Spleen (tissue), 7 donors: ENCODE measurements around the gene TAS2R10.

Experiments used
- POLR2AphosphoS5 ChIP-seq, 3 donors: sonication (generic); formaldehyde crosslinking; IDR thresholded peaks; one replicate each; pipeline ENCODE4 v1.5.1; 2017; ENCODE audit warnings: antibody characterized with exemption in 3 of 3
- TF ChIP-seq, protein P1 (sequence below), 11 experiments: fragments of 200-600 bp in 7 of 11; fragments of 450-650 bp in 4 of 11; sonication (generic) in 4 of 11; IDR thresholded peaks in 8 of 11; conservative IDR thresholded peaks in 3 of 11; 1 replicate in 7 of 11; 2 replicates in 4 of 11; pipeline versions ENCODE4 v1.4.0 to v1.8.0; 2016 to 2021; ENCODE audit warnings: antibody characterized with exemption in 11 of 11, inconsistent platforms in 4 of 11, mild to moderate bottlenecking in 1 of 11
- donor health status: DM: no; HTN: no; CAD: no; lungs with moderate emphysema.
- donor health status: DM: no; HTN: no; CAD: no.
- donor health status: DM: no; HTN: no; CAD: no.

DNA sequence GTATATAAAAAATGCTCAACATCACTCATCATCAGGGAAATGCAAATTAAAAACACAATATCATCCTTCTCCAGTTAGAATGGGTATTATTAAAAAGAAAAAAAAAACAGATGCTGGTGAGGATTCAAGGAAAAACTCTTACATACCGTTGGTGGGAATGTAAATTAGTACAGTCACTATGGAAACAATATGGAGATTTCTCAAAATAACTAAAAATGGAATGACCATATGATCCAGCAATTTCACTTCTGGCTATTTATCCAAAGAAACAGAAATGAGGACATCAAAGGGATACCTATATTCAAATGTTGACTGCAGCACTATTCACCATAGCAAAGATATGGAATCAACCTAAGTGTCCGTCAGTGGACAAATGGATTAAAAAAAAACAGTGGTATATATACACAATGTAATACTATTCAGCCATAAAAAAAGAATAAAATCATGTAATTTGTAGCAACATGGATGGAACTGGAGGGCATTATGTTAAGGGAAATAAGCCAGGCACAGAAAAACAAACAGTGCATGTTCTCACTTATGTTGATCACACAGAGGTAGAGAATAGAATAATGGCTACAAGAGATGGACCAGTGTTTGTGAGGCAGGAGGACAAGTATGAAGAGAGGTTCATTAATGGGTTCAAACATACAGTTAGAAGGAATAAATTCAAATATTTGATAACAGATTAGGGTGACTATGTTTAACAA, 37.5 kb upstream of the TAS2R10 start:
- TF ChIP-seq, protein P1, sequence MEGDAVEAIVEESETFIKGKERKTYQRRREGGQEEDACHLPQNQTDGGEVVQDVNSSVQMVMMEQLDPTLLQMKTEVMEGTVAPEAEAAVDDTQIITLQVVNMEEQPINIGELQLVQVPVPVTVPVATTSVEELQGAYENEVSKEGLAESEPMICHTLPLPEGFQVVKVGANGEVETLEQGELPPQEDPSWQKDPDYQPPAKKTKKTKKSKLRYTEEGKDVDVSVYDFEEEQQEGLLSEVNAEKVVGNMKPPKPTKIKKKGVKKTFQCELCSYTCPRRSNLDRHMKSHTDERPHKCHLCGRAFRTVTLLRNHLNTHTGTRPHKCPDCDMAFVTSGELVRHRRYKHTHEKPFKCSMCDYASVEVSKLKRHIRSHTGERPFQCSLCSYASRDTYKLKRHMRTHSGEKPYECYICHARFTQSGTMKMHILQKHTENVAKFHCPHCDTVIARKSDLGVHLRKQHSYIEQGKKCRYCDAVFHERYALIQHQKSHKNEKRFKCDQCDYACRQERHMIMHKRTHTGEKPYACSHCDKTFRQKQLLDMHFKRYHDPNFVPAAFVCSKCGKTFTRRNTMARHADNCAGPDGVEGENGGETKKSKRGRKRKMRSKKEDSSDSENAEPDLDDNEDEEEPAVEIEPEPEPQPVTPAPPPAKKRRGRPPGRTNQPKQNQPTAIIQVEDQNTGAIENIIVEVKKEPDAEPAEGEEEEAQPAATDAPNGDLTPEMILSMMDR (IDR thresholded peaks at IDR 0.05 in 8 of 11, conservative IDR thresholded peaks at IDR 0.05 in 3 of 11): no peak
- TF ChIP-seq POLR2AphosphoS5 (IDR thresholded peaks at IDR 0.05): no peak
